SK-N-SH (cell line): Measurements from ENCODE around the gene PIEZO2. TPM values are rescaled to one million over a fixed set of nuclear protein-coding genes. Genes with fewer than 3 reads are reported as not detected.

Source experiments
- CTCF ChIA-PET: fragments of 300-600, 350-600 bp; formaldehyde crosslinking; extraction: SDS; loops from one replicate; lab custom pipeline; 2021; lab: Yijun Ruan, JAX
- POLR2A ChIA-PET: fragments of 350-600 bp; sonication (Branson Sonifier 250); formaldehyde crosslinking; extraction: SDS; loops from one replicate; lab custom pipeline; 2020; ENCODE audit warnings: antibody characterized with exemption, inconsistent platforms; lab: Yijun Ruan, JAX
- DNase-seq: peaks from one replicate; pipeline ENCODE4 v3.0.0; 2012
- H2AFZ ChIP-seq: fragments of 200-600 bp; sonication (generic); 2 replicates; pipeline ENCODE4 v1.8.1; 2016; ENCODE audit warnings: antibody characterized with exemption, mild to moderate bottlenecking, low read depth
- H3F3A ChIP-seq: fragments of 200-600 bp; sonication (generic); replicated peaks from 2 replicates; pipeline ENCODE3; 2016; ENCODE audit warnings: antibody characterized with exemption, mild to moderate bottlenecking; ENCODE audit not compliant: insufficient read depth
- H3K27ac ChIP-seq, 2 experiments: fragments of 200-500 bp in 1 of 2; fragments of 200-600 bp in 1 of 2; sonication (Bioruptor generic) in 1 of 2; sonication (generic), shearing (Covaris generic) in 1 of 2; 2 replicates each; pipeline versions ENCODE4 v1.5.1 to v1.6.1; 2014 to 2016; ENCODE audit warnings: low read depth in 2 of 2, inconsistent platforms in 1 of 2, low read length in 1 of 2, mild to moderate bottlenecking in 1 of 2, mixed read lengths in 1 of 2
- H3K27me3 ChIP-seq: fragments of 200-600 bp; sonication (generic), shearing (Covaris generic); 2 replicates; pipeline ENCODE4 v1.6.1; 2016; ENCODE audit warnings: mixed run types; ENCODE audit not compliant: insufficient read depth
- H3K36me3 ChIP-seq, 2 experiments: fragments of 200-500 bp in 1 of 2; fragments of 200-600 bp in 1 of 2; sonication (Bioruptor generic) in 1 of 2; sonication (generic) in 1 of 2; replicated peaks in 1 of 2; 2 replicates each; pipeline versions ENCODE3 to v1.5.1; 2014 to 2016; ENCODE audit warnings: low read length in 1 of 2, mild to moderate bottlenecking in 1 of 2; ENCODE audit not compliant: insufficient read depth in 2 of 2, control insufficient read depth in 1 of 2
- H3K4me1 ChIP-seq, 2 experiments: fragments of 200-500 bp in 1 of 2; fragments of 200-600 bp in 1 of 2; sonication (Bioruptor generic) in 1 of 2; sonication (generic), shearing (Covaris generic) in 1 of 2; 2 replicates each; pipeline versions ENCODE4 v1.5.1 to v1.6.1; 2014 to 2016; ENCODE audit warnings: low read depth in 1 of 2, low read length in 1 of 2, mixed run types in 1 of 2; ENCODE audit not compliant: insufficient read depth in 2 of 2, control insufficient read depth in 1 of 2
- H3K4me2 ChIP-seq: fragments of 200-600 bp; sonication (generic), shearing (Covaris generic); 2 replicates; pipeline ENCODE4 v1.6.1; 2017; ENCODE audit warnings: mixed run types
- H3K4me3 ChIP-seq, 2 experiments: fragments of 200-500 bp in 1 of 2; fragments of 200-600 bp in 1 of 2; sonication (Bioruptor generic) in 1 of 2; sonication (generic), shearing (Covaris generic) in 1 of 2; 2 replicates each; pipeline versions ENCODE4 v1.5.1 to v1.8.1; 2014 to 2016; ENCODE audit warnings: low read depth in 2 of 2, inconsistent platforms in 1 of 2, low read length in 1 of 2, mild to moderate bottlenecking in 1 of 2, mixed read lengths in 1 of 2, moderate library complexity in 1 of 2
- H3K79me2 ChIP-seq: fragments of 200-600 bp; sonication (generic); 2 replicates; pipeline ENCODE4 v1.8.1; 2017; ENCODE audit warnings: mild to moderate bottlenecking; ENCODE audit not compliant: insufficient read depth
- H3K9ac ChIP-seq: fragments of 200-600 bp; sonication (generic); 2 replicates; pipeline ENCODE4 v1.6.1; 2017; ENCODE audit warnings: mixed run types
- H3K9me2 ChIP-seq: fragments of 200-600 bp; sonication (generic); 2 replicates; pipeline ENCODE4 v1.6.1; 2017; ENCODE audit warnings: mixed run types
- H3K9me3 ChIP-seq: fragments of 200-600 bp; sonication (generic); 2 replicates; pipeline ENCODE4 v1.6.1; 2017; ENCODE audit warnings: mixed run types, mild to moderate bottlenecking, moderate library complexity
- H4K20me1 ChIP-seq: fragments of 200-600 bp; sonication (generic); 2 replicates; pipeline ENCODE4 v1.6.1; 2017; ENCODE audit warnings: mild to moderate bottlenecking, mixed run types; ENCODE audit not compliant: insufficient read depth
- CHD2 ChIP-seq: fragments of 150-350 bp; IDR thresholded peaks from 2 replicates; pipeline ENCODE4 v1.6.1; 2018; ENCODE audit warnings: low read length; ENCODE audit not compliant: partially characterized antibody
- EZH2phosphoT487 ChIP-seq: fragments of 200-600 bp; sonication (generic); IDR thresholded peaks from 2 replicates; pipeline ENCODE4 v1.6.1; 2017; ENCODE audit warnings: low read depth, mixed run types, mild to moderate bottlenecking, antibody characterized with exemption, moderate library complexity, borderline replicate concordance
- FOSL2 ChIP-seq: IDR thresholded peaks from 2 replicates; pipeline ENCODE4 v1.4.0; 2012; ENCODE audit warnings: low read depth, mild to moderate bottlenecking, moderate library complexity, borderline replicate concordance
- FOXM1 ChIP-seq: IDR thresholded peaks from 2 replicates; pipeline ENCODE4 v1.4.0; 2012; ENCODE audit warnings: low read depth, mild to moderate bottlenecking
- IRF3 ChIP-seq: fragments of 150-350 bp; IDR thresholded peaks from 2 replicates; pipeline ENCODE4 v1.6.1; 2016; ENCODE audit warnings: mild to moderate bottlenecking, low read depth, low read length
- MEF2A ChIP-seq: IDR thresholded peaks from 2 replicates; pipeline ENCODE4 v1.4.0; 2012; ENCODE audit warnings: low read depth, borderline replicate concordance
- NRF1 ChIP-seq: IDR thresholded peaks from 2 replicates; pipeline ENCODE4 v1.6.1; 2012; ENCODE audit warnings: low read depth, mild to moderate bottlenecking, low read length
- RAD21 ChIP-seq: IDR thresholded peaks from 2 replicates; pipeline ENCODE4 v1.6.1; 2012; ENCODE audit warnings: mild to moderate bottlenecking, low read length
- RFX5 ChIP-seq: IDR thresholded peaks from 2 replicates; pipeline ENCODE4 v1.6.1; 2012; ENCODE audit warnings: mild to moderate bottlenecking, improper control_type of control experiment, low read length
- SIN3A ChIP-seq: IDR thresholded peaks from 2 replicates; pipeline ENCODE4 v1.6.1; 2012; ENCODE audit warnings: low read depth, mild to moderate bottlenecking, low read length, moderate library complexity, borderline replicate concordance
- SMC3 ChIP-seq: IDR thresholded peaks from 2 replicates; pipeline ENCODE4 v1.6.1; 2012; ENCODE audit warnings: low read depth, low read length, improper control_type of control experiment
- TAF1 ChIP-seq: IDR thresholded peaks from 2 replicates; pipeline ENCODE4 v1.6.1; 2012; ENCODE audit warnings: low read depth, mild to moderate bottlenecking, low read length, moderate library complexity, borderline replicate concordance
- TEAD4 ChIP-seq: IDR thresholded peaks from 2 replicates; pipeline ENCODE4 v1.4.0; 2012; ENCODE audit warnings: mild to moderate bottlenecking, borderline replicate concordance; ENCODE audit not compliant: insufficient read depth
- USF2 ChIP-seq: fragments of 150-350 bp; IDR thresholded peaks from 2 replicates; pipeline ENCODE4 v1.6.1; 2017; ENCODE audit warnings: antibody characterized with exemption, low read length, low read depth, borderline replicate concordance
- ZBTB33 ChIP-seq: IDR thresholded peaks from 2 replicates; pipeline ENCODE4 v1.4.0; 2012; ENCODE audit warnings: low read depth, borderline replicate concordance
- WGBS: methylation state at CpG from one replicate; pipeline ENCODE4 v1.1.6; 2017; ENCODE audit warnings: low lambda C conversion rate; 5-methylcytosine and 5-hydroxymethylcytosine counted together
- polyA plus RNA-seq, 3 experiments: library from polyadenylated mRNA; depleted of rRNA; stranded (reverse); fragments of >200 nt; gene quantifications; 2 replicates each; pipeline ENCODE4 v1.2.3, GENCODE V29; 2012
- TF ChIP-seq, protein P1 (sequence below): IDR thresholded peaks from 2 replicates; pipeline ENCODE4 v1.4.0; 2012; ENCODE audit warnings: low read depth
- TF ChIP-seq, protein P2 (sequence below): IDR thresholded peaks from 2 replicates; pipeline ENCODE4; 2012

PIEZO2 gene
- polyA plus RNA-seq, 1 of the 3 experiments (the other 2 are of a cell fraction): not detected

DNA sequence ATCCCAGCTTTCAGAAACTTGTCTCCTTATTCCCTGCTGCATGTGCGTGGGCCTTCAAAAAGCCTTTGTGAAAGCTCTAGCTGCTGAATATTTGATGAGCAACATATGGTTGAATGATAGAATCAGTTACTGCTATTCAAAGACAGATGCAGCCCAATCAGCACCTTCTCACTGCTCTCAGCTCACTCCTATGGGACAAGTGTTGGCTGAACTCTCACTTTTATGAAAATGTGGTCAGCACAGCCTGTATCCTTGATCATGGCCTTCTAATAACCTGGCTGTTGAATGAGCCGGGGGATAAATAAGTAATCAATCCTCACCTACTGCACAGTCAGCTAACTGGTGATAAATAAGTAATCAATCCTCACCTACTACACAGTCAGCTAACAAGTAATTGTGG is 103.2 kb downstream of the PIEZO2 start:
- no peaks in the 10 kb centered on the region for H3F3A ChIP-seq
- no peaks in the 10 kb centered on the region for H3K4me1 ChIP-seq
- H3K9ac ChIP-seq: no peak overlapping the region
- WGBS: 32% methylated on average over 2 of the region's 2 CpGs
- no peak overlapping the region for H2AFZ ChIP-seq
- H3K4me2 ChIP-seq: no peak overlapping the region
- H3K9me2 ChIP-seq: no peaks in the 10 kb centered on the region
- no peaks in the 10 kb centered on the region for H4K20me1 ChIP-seq
- CTCF ChIA-PET: no interaction called here
- H3K79me2 ChIP-seq: no peaks in the 10 kb centered on the region
- H3K4me3 ChIP-seq: no peak overlapping the region
- no peak for DNase-seq
- TF ChIP-seq NRF1 (no peak), CHD2 (no peak), EZH2phosphoT487 (no peak), RAD21 (no peak), MEF2A (no peak), FOXM1 (no peak), FOSL2 (no peak), RFX5 (no peak), TEAD4 (no peak), USF2 (no peak), SMC3 (no peak), IRF3 (no peak), SIN3A (no peak), TAF1 (no peak), ZBTB33 (no peak)
- TF ChIP-seq, protein P1, sequence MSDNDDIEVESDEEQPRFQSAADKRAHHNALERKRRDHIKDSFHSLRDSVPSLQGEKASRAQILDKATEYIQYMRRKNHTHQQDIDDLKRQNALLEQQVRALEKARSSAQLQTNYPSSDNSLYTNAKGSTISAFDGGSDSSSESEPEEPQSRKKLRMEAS: no peak
- TF ChIP-seq, protein P2, sequence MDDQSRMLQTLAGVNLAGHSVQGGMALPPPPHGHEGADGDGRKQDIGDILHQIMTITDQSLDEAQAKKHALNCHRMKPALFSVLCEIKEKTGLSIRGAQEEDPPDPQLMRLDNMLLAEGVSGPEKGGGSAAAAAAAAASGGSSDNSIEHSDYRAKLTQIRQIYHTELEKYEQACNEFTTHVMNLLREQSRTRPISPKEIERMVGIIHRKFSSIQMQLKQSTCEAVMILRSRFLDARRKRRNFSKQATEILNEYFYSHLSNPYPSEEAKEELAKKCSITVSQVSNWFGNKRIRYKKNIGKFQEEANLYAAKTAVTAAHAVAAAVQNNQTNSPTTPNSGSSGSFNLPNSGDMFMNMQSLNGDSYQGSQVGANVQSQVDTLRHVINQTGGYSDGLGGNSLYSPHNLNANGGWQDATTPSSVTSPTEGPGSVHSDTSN: no peak
- no peak overlapping the region for H3K27ac ChIP-seq
- H3K36me3 ChIP-seq: no peaks in the 10 kb centered on the region
- H3K9me3 ChIP-seq: no peaks in the 10 kb centered on the region
- POLR2A ChIA-PET: no interaction called here
- H3K27me3 ChIP-seq: no peaks in the 10 kb centered on the region; the same call in 1 of the 2 replicates
